Esophagus muscularis mucosa (tissue), 4 donors: ENCODE data around the gene FOXD4L6.
"Not testable (repeated sequence)": the region's sequence is repeated elsewhere in the genome, so short reads cannot be mapped to it uniquely, and the experiment has no call there.

Source experiments
- CTCF ChIP-seq, 3 experiments: fragments of 200-600 bp in 2 of 3; fragments of 450-650 bp in 1 of 3; sonication (generic) in 2 of 3; IDR thresholded peaks; one replicate each; pipeline ENCODE4 v1.5.1; 2017 to 2019; ENCODE audit warnings: antibody characterized with exemption in 3 of 3, mild to moderate bottlenecking in 2 of 3, moderate library complexity in 1 of 3
- EP300 ChIP-seq: sonication (generic); formaldehyde crosslinking; IDR thresholded peaks from one replicate; pipeline ENCODE4 v1.6.1; 2017; ENCODE audit warnings: antibody characterized with exemption
- POLR2A ChIP-seq: fragments of 450-650 bp; IDR thresholded peaks from one replicate; pipeline ENCODE4 v1.6.1; 2017; ENCODE audit warnings: antibody characterized with exemption, moderate library complexity, mild to moderate bottlenecking, low read depth
- POLR2AphosphoS5 ChIP-seq, 2 donors: sonication (generic); formaldehyde crosslinking; IDR thresholded peaks; one replicate each; pipeline ENCODE4 v1.6.1; 2017; ENCODE audit warnings: antibody characterized with exemption in 2 of 2

DNA sequence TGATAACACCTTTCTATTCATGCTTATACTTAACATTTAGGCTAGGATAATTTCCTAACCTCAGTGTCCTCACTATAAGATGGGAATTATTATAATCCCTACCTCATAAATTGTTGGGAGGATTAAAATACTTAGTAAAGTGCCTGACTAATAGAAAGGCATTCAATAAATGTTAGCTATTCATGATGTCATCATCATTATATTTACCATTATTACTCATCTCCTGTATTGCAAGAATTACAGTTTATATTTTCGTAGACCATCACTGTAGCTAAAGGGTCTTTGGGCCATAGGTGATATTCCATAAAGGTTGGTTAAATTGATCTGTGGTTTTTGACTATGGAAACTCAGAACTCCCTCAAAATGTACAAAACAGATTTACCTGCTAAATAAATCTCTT lies 50.9 kb downstream of the FOXD4L6 start:
- not testable (repeated sequence) for TF ChIP-seq POLR2A; CTCF (IDR thresholded peaks at IDR 0.05); POLR2AphosphoS5 (IDR thresholded peaks at IDR 0.05); EP300
